ENCODE measurements around the gene RCC2.
A peak's percentile ranks its signal among the peaks of the same experiment; 100 is the strongest.
"Not testable (repeated sequence)": the region's sequence is repeated elsewhere in the genome, so short reads cannot be mapped to it uniquely, and the experiment has no call there.

Gene RCC2

GRCh38 chr1:17439250-17440073 lies at the start of gene RCC2:
RCC2 (minus strand) TSS chr1:17439677; CDS start chr1:17438514, 1,163 bp downstream.
- DNase-seq: peak; percentile 53 to 59

- no peak for DNase-seq
Measured at GRCh38 chr1:17486242-17486641, 46.8 kb upstream of the RCC2 start.

- no peak for DNase-seq
Measured at GRCh38 chr1:17485281-17485680, 45.8 kb upstream of the RCC2 start.

- DNase-seq: not testable (repeated sequence)
Measured at GRCh38 chr1:17481981-17482380, 42.5 kb upstream of the RCC2 start.

GRCh38 chr1:17480846-17481245 lies 41.4 kb upstream of the RCC2 start:
- DNase-seq: no peak

- DNase-seq: no peak
Measured at GRCh38 chr1:17475752-17476151, 36.3 kb upstream of the RCC2 start.

- not testable (repeated sequence) for DNase-seq
Measured at GRCh38 chr1:17474836-17475555, 35.5 kb upstream of the RCC2 start.

GRCh38 chr1:17472814-17473213 lies 33.3 kb upstream of the RCC2 start:
- no peak for DNase-seq

GRCh38 chr1:17471393-17471792 lies 31.9 kb upstream of the RCC2 start:
- DNase-seq: no peak

GRCh38 chr1:17470021-17470799 lies 30.7 kb upstream of the RCC2 start:
- DNase-seq: no peak

GRCh38 chr1:17468357-17469265 lies 29.1 kb upstream of the RCC2 start:
- not testable (repeated sequence) for DNase-seq

GRCh38 chr1:17466359-17466758 lies 26.9 kb upstream of the RCC2 start:
- DNase-seq: no peak

GRCh38 chr1:17465228-17465627 lies 25.8 kb upstream of the RCC2 start:
- DNase-seq: peak; percentile 9 to 27

GRCh38 chr1:17463991-17464390 lies 24.5 kb upstream of the RCC2 start:
- no peak for DNase-seq

GRCh38 chr1:17462669-17463068 lies 23.2 kb upstream of the RCC2 start:
- DNase-seq: no peak

GRCh38 chr1:17460219-17460618 lies 20.7 kb upstream of the RCC2 start:
- DNase-seq: no peak

- DNase-seq: no peak
Measured at GRCh38 chr1:17458794-17459193, 19.3 kb upstream of the RCC2 start.

GRCh38 chr1:17452686-17453085 lies 13.2 kb upstream of the RCC2 start:
- DNase-seq: no peak

GRCh38 chr1:17452203-17452602 lies 12.7 kb upstream of the RCC2 start:
- not testable (repeated sequence) for DNase-seq

GRCh38 chr1:17451731-17452130 lies 12.3 kb upstream of the RCC2 start:
- no peak for DNase-seq

- DNase-seq: no peak
Measured at GRCh38 chr1:17447501-17447992, 8.1 kb upstream of the RCC2 start.

GRCh38 chr1:17442841-17443240 lies 3.4 kb upstream of the RCC2 start:
- no peak for DNase-seq
